Vagina (tissue), 2 donors: ENCODE data around the gene YTHDC2.

Source experiments
- POLR2A ChIP-seq, 2 donors: fragments of 450-650 bp; IDR thresholded peaks; one replicate each; pipeline ENCODE4 v1.6.1; 2017; ENCODE audit warnings: antibody characterized with exemption in 2 of 2, mild to moderate bottlenecking in 2 of 2, moderate library complexity in 2 of 2
- TF ChIP-seq, protein P1 (sequence below), 3 experiments: fragments of 450-650 bp in 2 of 3; fragments of 200-600 bp in 1 of 3; sonication (generic) in 1 of 3; IDR thresholded peaks; one replicate each; pipeline ENCODE4 v1.5.1; 2017 to 2019; ENCODE audit warnings: antibody characterized with exemption in 3 of 3, mild to moderate bottlenecking in 2 of 3, moderate library complexity in 2 of 3

DNA sequence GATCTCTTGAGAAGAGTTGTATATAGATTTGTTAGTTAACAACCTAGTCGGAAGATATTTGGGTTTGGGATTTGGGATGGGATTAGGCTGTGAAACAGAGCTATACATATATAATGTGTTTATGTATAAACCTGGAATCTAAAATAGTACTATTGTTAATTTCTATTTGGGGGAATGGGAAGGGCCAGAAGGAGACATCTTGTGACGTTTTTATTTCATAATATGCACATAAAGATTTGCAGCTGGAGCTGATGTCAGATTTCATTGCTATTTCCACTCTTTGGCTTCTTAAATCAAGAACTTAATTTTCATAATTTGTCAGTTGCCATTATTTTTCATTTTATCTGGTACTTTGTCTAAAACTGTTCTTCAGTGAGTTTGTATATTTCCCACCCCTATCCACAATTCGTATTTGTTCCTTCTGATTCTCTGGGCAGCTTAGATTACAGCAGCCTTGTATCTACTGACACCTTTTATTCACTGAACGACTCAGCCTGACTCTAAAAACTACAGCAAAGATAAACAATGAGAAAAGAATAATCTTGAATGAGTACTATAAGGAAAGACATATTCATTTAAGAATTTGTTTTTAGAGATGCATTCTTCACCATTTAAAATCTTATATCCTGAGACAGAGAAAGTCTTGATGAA, 86.9 kb downstream of the YTHDC2 start:
- TF ChIP-seq POLR2A (IDR thresholded peaks at IDR 0.05) = no peak
- TF ChIP-seq, protein P1, sequence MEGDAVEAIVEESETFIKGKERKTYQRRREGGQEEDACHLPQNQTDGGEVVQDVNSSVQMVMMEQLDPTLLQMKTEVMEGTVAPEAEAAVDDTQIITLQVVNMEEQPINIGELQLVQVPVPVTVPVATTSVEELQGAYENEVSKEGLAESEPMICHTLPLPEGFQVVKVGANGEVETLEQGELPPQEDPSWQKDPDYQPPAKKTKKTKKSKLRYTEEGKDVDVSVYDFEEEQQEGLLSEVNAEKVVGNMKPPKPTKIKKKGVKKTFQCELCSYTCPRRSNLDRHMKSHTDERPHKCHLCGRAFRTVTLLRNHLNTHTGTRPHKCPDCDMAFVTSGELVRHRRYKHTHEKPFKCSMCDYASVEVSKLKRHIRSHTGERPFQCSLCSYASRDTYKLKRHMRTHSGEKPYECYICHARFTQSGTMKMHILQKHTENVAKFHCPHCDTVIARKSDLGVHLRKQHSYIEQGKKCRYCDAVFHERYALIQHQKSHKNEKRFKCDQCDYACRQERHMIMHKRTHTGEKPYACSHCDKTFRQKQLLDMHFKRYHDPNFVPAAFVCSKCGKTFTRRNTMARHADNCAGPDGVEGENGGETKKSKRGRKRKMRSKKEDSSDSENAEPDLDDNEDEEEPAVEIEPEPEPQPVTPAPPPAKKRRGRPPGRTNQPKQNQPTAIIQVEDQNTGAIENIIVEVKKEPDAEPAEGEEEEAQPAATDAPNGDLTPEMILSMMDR (IDR thresholded peaks at IDR 0.05) = no peak
